WTC11 (cell line): Measurements from ENCODE around the gene C1QL4. TPM values are rescaled to one million over a fixed set of nuclear protein-coding genes. Genes with fewer than 3 reads are reported as not detected.

ENCODE experiments used
- ATAC-seq: fragments of 200-7000 bp; cut with Tn5 transposase; 2 replicates; pipeline ENCODE4 v1.10.0; 2021; ENCODE audit warnings: mild to moderate bottlenecking, moderate library complexity
- CTCF ChIA-PET: fragments of 300-600 bp; sonication (Branson Sonifier 250); formaldehyde crosslinking; loops from one replicate; lab custom pipeline; 2021; ENCODE audit warnings: antibody characterized with exemption; lab: Charles Lee
- POLR2A ChIA-PET: fragments of 350-600 bp; sonication (Branson Sonifier 250); formaldehyde crosslinking; loops from one replicate; lab custom pipeline; 2021; ENCODE audit warnings: antibody characterized with exemption; lab: Charles Lee
- DNase-seq: peaks from one replicate; pipeline ENCODE4 v3.0.0; 2021; ENCODE audit warnings: low spot score
- H3K27ac Mint-ChIP-seq: 2 replicates; pipeline ENCODE4 v1.8.0; 2021; ENCODE audit warnings: mixed read lengths
- H3K27me3 Mint-ChIP-seq: 2 replicates; pipeline ENCODE4 v1.8.0; 2021; ENCODE audit warnings: low read depth, mild to moderate bottlenecking, moderate library complexity, mixed read lengths
- H3K36me3 Mint-ChIP-seq: 2 replicates; pipeline ENCODE4 v1.8.0; 2021; ENCODE audit warnings: mixed read lengths
- H3K4me1 Mint-ChIP-seq: 2 replicates; pipeline ENCODE4 v1.8.0; 2022; ENCODE audit warnings: mixed read lengths
- H3K4me3 Mint-ChIP-seq: 2 replicates; pipeline ENCODE4 v1.8.0; 2021; ENCODE audit warnings: mild to moderate bottlenecking, moderate library complexity, mixed read lengths
- H3K9me3 Mint-ChIP-seq: 2 replicates; pipeline ENCODE4 v1.8.0; 2021; ENCODE audit warnings: mixed read lengths
- ATF6 ChIP-seq: sonication (generic); formaldehyde crosslinking; IDR thresholded peaks from 2 replicates; pipeline ENCODE4 v1.8.1; 2023; ENCODE audit warnings: mild to moderate bottlenecking, missing genetic modification reagents
- CREB1 ChIP-seq: sonication (generic); formaldehyde crosslinking; IDR thresholded peaks from 2 replicates; pipeline ENCODE4 v1.8.0; 2023; ENCODE audit warnings: mild to moderate bottlenecking, missing genetic modification reagents
- CTCF ChIP-seq: fragments of 200-600 bp; IDR thresholded peaks from 2 replicates; pipeline ENCODE4 v1.8.0; 2022; ENCODE audit warnings: antibody characterized with exemption
- E2F1 ChIP-seq: sonication (generic); formaldehyde crosslinking; IDR thresholded peaks from 2 replicates; pipeline ENCODE4 v1.8.0; 2022; ENCODE audit warnings: mild to moderate bottlenecking, missing genetic modification reagents
- EMX1 ChIP-seq: fragments of 250-450 bp; sonication (Bioruptor Pico); IDR thresholded peaks from 2 replicates; pipeline ENCODE4 v1.8.0; 2021; ENCODE audit warnings: mild to moderate bottlenecking
- ETV6 ChIP-seq: sonication (generic); formaldehyde crosslinking; IDR thresholded peaks from 2 replicates; pipeline ENCODE4 v1.8.1; 2022; ENCODE audit warnings: mild to moderate bottlenecking, missing genetic modification reagents
- IRF1 ChIP-seq: sonication (generic); formaldehyde crosslinking; IDR thresholded peaks from 2 replicates; pipeline ENCODE4 v1.8.0; 2023; ENCODE audit warnings: missing genetic modification reagents
- IRF2 ChIP-seq: sonication (generic); formaldehyde crosslinking; IDR thresholded peaks from 2 replicates; pipeline ENCODE4 v1.8.0; 2022; ENCODE audit warnings: low read depth, missing genetic modification reagents, borderline replicate concordance
- JAZF1 ChIP-seq: fragments of 250-450 bp; sonication (Bioruptor Pico); IDR thresholded peaks from 2 replicates; pipeline ENCODE4 v1.9.0; 2021; ENCODE audit warnings: moderate library complexity, mild to moderate bottlenecking, inconsistent platforms
- NFATC4 ChIP-seq: fragments of 250-450 bp; sonication (Bioruptor Pico); IDR thresholded peaks from 2 replicates; pipeline ENCODE4 v1.9.0; 2021; ENCODE audit warnings: mild to moderate bottlenecking
- PRRX2 ChIP-seq: fragments of 250-450 bp; sonication (Bioruptor Pico); IDR thresholded peaks from 2 replicates; pipeline ENCODE4 v1.8.0; 2021; ENCODE audit warnings: mild to moderate bottlenecking
- RORB ChIP-seq: fragments of 250-450 bp; sonication (Bioruptor Pico); IDR thresholded peaks from 2 replicates; pipeline ENCODE4 v1.9.0; 2021; ENCODE audit warnings: mild to moderate bottlenecking
- ZMAT4 ChIP-seq: fragments of 250-450 bp; sonication (Bioruptor Pico); IDR thresholded peaks from 2 replicates; pipeline ENCODE4 v1.9.0; 2021; ENCODE audit warnings: mild to moderate bottlenecking
- ZNF121 ChIP-seq: sonication (generic); formaldehyde crosslinking; IDR thresholded peaks from 2 replicates; pipeline ENCODE4 v1.8.0; 2023; ENCODE audit warnings: missing genetic modification reagents
- ZNF263 ChIP-seq: sonication (generic); formaldehyde crosslinking; IDR thresholded peaks from 2 replicates; pipeline ENCODE4 v1.8.1; 2022; ENCODE audit warnings: low read depth, mild to moderate bottlenecking, moderate library complexity, missing genetic modification reagents
- ZNF425 ChIP-seq: fragments of 250-450 bp; sonication (Bioruptor Pico); conservative IDR thresholded peaks from 2 replicates; pipeline ENCODE4 v1.9.0; 2021; ENCODE audit warnings: mild to moderate bottlenecking
- total RNA-seq: library from RNA; stranded (reverse); gene quantifications from 3 replicates; pipeline ENCODE4 v1.2.3, GENCODE V29; 2021

C1QL4 gene
- total RNA-seq, 1 experiment from 2014 or later, result 1.2 TPM

GRCh38 chr12:49332441-49332861 is 4.5 kb downstream of the C1QL4 start:
- ChIA-PET CTCF (interaction anchor here (0.6 to 6.4 kb wide), 20 partner anchors 10 to 248 kb away, joined by 3 to 234 read pairs (median 8); partner anchors contain the start of genes DNAJC22, PRPH, SPATS2 and TROAP), POLR2A (interaction anchor here (0.6 to 2.9 kb wide), 5 partner anchors 10 to 81 kb away, joined by 3 to 19 read pairs (median 4); partner anchors contain the start of gene TROAP)
- Mint-ChIP-seq H3K36me3 (peaks cover 18% of the 10 kb centered on the region), H3K4me3 (peak overlapping the region; percentile 77), H3K27me3 (peaks cover 61% of the 10 kb centered on the region), H3K4me1 (peaks cover 23% of the 10 kb centered on the region), H3K9me3 (no peaks in the 10 kb centered on the region), H3K27ac (no peak overlapping the region)
- DNase-seq (no peak), ATAC-seq (no peak)
- TF ChIP-seq EMX1 (CRISPR knock-in tag) (no peak), IRF2 (CRISPR knock-in tag) (no peak), NFATC4 (no peak), ZNF263 (no peak), ATF6 (CRISPR knock-in tag) (no peak), PRRX2 (CRISPR knock-in tag) (no peak), JAZF1 (CRISPR knock-in tag) (no peak), IRF1 (CRISPR knock-in tag) (no peak), CREB1 (CRISPR knock-in tag) (no peak), ZMAT4 (CRISPR knock-in tag) (no peak), RORB (no peak), ZNF121 (CRISPR knock-in tag) (no peak), E2F1 (CRISPR knock-in tag) (no peak), ZNF425 (no peak)

GRCh38 chr12:49331380-49332222 is 5.4 kb downstream of the C1QL4 start:
- no peak overlapping the region for H3K27ac Mint-ChIP-seq
- peaks cover 52% of the 10 kb centered on the region for H3K27me3 Mint-ChIP-seq
- peak; percentile 76 for ATAC-seq
- CTCF ChIA-PET, result interaction anchor here (0.5 to 6.4 kb wide), 36 partner anchors 9 to 410 kb away, joined by 3 to 234 read pairs (median 4); partner anchors contain the start of genes DNAJC22, KCNH3, PRPH and SPATS2
- POLR2A ChIA-PET, result interaction anchor here (0.5 to 2.9 kb wide), 6 partner anchors 9 to 35 kb away, joined by 3 to 19 read pairs (median 4); partner anchors contain the start of genes SPATS2 and TROAP
- H3K9me3 Mint-ChIP-seq, result no peaks in the 10 kb centered on the region
- peaks cover 20% of the 10 kb centered on the region for H3K4me1 Mint-ChIP-seq
- H3K4me3 Mint-ChIP-seq, result peak overlapping the region; percentile 77; the same call in 1 of the 2 replicates
- peaks cover 24% of the 10 kb centered on the region for H3K36me3 Mint-ChIP-seq
- peak; percentile 42; the same call in 1 of the 2 replicates for TF ChIP-seq CTCF
- TF ChIP-seq ETV6 (CRISPR knock-in tag), result peak; percentile 40; the same call in 1 of the 2 replicates
- no peak for TF ChIP-seq EMX1 (CRISPR knock-in tag)
- DNase-seq, result peak; percentile 77
